GM12878 (cell line): ENCODE measurements around the gene DGCR8. TPM values are rescaled to one million over a fixed set of nuclear protein-coding genes. Genes with fewer than 3 reads are reported as not detected.

Source experiments
- ATAC-seq: fragments of 200-7000 bp; cut with Tn5 transposase; 3 replicates; pipeline ENCODE4 v1.9.1; 2020; ENCODE audit warnings: mild to moderate bottlenecking, moderate library complexity
- BruUV-seq: library from RNA; stranded (reverse); fragments of 400-500 nt; replicated peaks from 2 replicates; lab custom pipeline; 2021; lab: Mats Ljungman, UMichigan
- CTCF ChIA-PET: fragments of 300-600 bp; sonication (Branson Sonifier 250); formaldehyde crosslinking; extraction: SDS; loops from one replicate; lab custom pipeline; 2021; ENCODE audit warnings: inconsistent platforms; lab: Yijun Ruan, JAX
- POLR2A ChIA-PET: fragments of 350-600 bp; formaldehyde crosslinking; extraction: SDS; loops from one replicate; lab custom pipeline; 2021; ENCODE audit warnings: inconsistent platforms; lab: Charles Lee
- RAD21 ChIA-PET: fragments of 300-600 bp; sonication (Branson Sonifier 250); formaldehyde crosslinking; loops from one replicate; lab custom pipeline; 2023; ENCODE audit warnings: antibody characterized with exemption; ENCODE audit not compliant: unreplicated experiment; lab: Charles Lee
- SMC1A ChIA-PET: fragments of 300-600 bp; sonication (Branson Sonifier 250); formaldehyde crosslinking; loops from one replicate; lab custom pipeline; 2023; ENCODE audit not compliant: unreplicated experiment, uncharacterized antibody; lab: Charles Lee
- DNase-seq: peaks from one replicate; pipeline ENCODE4 v3.0.0-alpha.2; 2011; ENCODE audit warnings: low read depth, low spot score
- FAIRE-seq: peaks from 3 replicates; lab custom pipeline; 2011; peaks lifted over from hg19 to GRCh38; lab: Jason Lieb, UNC
- H2AFZ ChIP-seq: 2 replicates; pipeline ENCODE4 v1.6.0; 2011; ENCODE audit warnings: low read depth, low read length, control low read depth; ENCODE audit not compliant: control insufficient read depth
- H3K27ac ChIP-seq: 2 replicates; pipeline ENCODE4 v1.5.1; 2011; ENCODE audit warnings: control low read depth; ENCODE audit not compliant: control insufficient read depth, insufficient read depth
- H3K27me3 ChIP-seq, 2 experiments: replicated peaks in 1 of 2; 2 replicates each; pipeline versions ENCODE4 v1.6.0 to v1.6.1; 2011; ENCODE audit warnings: low read length in 1 of 2; ENCODE audit not compliant: control insufficient read depth in 2 of 2, insufficient read depth in 2 of 2
- H3K36me3 ChIP-seq, 2 experiments: 2 replicates each; pipeline ENCODE4 v1.5.1; 2011; ENCODE audit warnings: low read length in 1 of 2; ENCODE audit not compliant: control insufficient read depth in 2 of 2, insufficient read depth in 2 of 2
- H3K4me1 ChIP-seq: 2 replicates; pipeline ENCODE4 v1.6.1; 2011; ENCODE audit warnings: mild to moderate bottlenecking, low read length, moderate library complexity, mixed read lengths; ENCODE audit not compliant: control insufficient read depth, insufficient read depth
- H3K4me2 ChIP-seq: 2 replicates; pipeline ENCODE4 v1.6.0; 2011; ENCODE audit warnings: control low read depth; ENCODE audit not compliant: control insufficient read depth, insufficient read depth
- H3K4me3 ChIP-seq: fragments of 200-600 bp; sonication (generic); 2 replicates; pipeline ENCODE4 v1.5.1; 2016
- H3K79me2 ChIP-seq: 2 replicates; pipeline ENCODE4 v1.6.0; 2011; ENCODE audit warnings: low read length; ENCODE audit not compliant: control insufficient read depth, insufficient read depth
- H3K9ac ChIP-seq: 2 replicates; pipeline ENCODE4 v1.8.0; 2011; ENCODE audit warnings: low read length, control low read depth, mixed read lengths; ENCODE audit not compliant: control insufficient read depth, insufficient read depth
- H3K9me3 ChIP-seq: replicated peaks from 3 replicates; pipeline ENCODE4 v1.5.1; 2011; ENCODE audit warnings: mild to moderate bottlenecking, low read length; ENCODE audit not compliant: control insufficient read depth, insufficient read depth
- H4K20me1 ChIP-seq: 2 replicates; pipeline ENCODE4 v1.6.0; 2011; ENCODE audit not compliant: control insufficient read depth, insufficient read depth
- ASH2L ChIP-seq: fragments of 300-600, 200-600 bp; sonication (generic); IDR thresholded peaks from 2 replicates; pipeline ENCODE4 v1.6.1; 2017; ENCODE audit warnings: low read depth, mild to moderate bottlenecking, borderline replicate concordance
- CHD2 ChIP-seq: IDR thresholded peaks from 2 replicates; pipeline ENCODE4 v1.6.1; 2011; ENCODE audit warnings: low read depth, low read length, improper control_type of control experiment, borderline replicate concordance
- CREM ChIP-seq: IDR thresholded peaks from 2 replicates; pipeline ENCODE4 v1.6.1; 2014; ENCODE audit warnings: antibody characterized with exemption, low read depth
- GABPA ChIP-seq: IDR thresholded peaks from 2 replicates; pipeline ENCODE4 v1.6.1; 2014; ENCODE audit warnings: antibody characterized with exemption, low read depth, mild to moderate bottlenecking, inconsistent platforms
- HCFC1 ChIP-seq: fragments of 150-350 bp; IDR thresholded peaks from 2 replicates; pipeline ENCODE4 v1.6.1; 2014; ENCODE audit warnings: low read length
- IRF4 ChIP-seq: IDR thresholded peaks from 2 replicates; pipeline ENCODE4 v1.6.1; 2011; ENCODE audit warnings: low read depth, low read length
- IRF5 ChIP-seq: fragments of 450-650 bp; IDR thresholded peaks from 2 replicates; pipeline ENCODE4 v1.6.1; 2017; ENCODE audit warnings: borderline replicate concordance
- NKRF ChIP-seq: fragments of 450-650 bp; conservative IDR thresholded peaks from 2 replicates; pipeline ENCODE4 v1.6.1; 2017; ENCODE audit warnings: mild to moderate bottlenecking, moderate library complexity
- PAX5 ChIP-seq: IDR thresholded peaks from 2 replicates; pipeline ENCODE4 v1.6.1; 2011; ENCODE audit warnings: low read depth, low read length, borderline replicate concordance
- RB1 ChIP-seq: fragments of 450-650 bp; formaldehyde crosslinking; IDR thresholded peaks from 2 replicates; pipeline ENCODE4 v1.6.1; 2017; ENCODE audit warnings: mild to moderate bottlenecking, borderline replicate concordance
- RFX5 ChIP-seq: IDR thresholded peaks from 2 replicates; pipeline ENCODE4 v1.6.1; 2011; ENCODE audit warnings: low read depth, low read length, improper control_type of control experiment
- SKIL ChIP-seq: fragments of 450-650 bp; IDR thresholded peaks from 2 replicates; pipeline ENCODE4 v1.6.1; 2017; ENCODE audit warnings: mild to moderate bottlenecking, low read depth, inconsistent platforms; ENCODE audit not compliant: poor library complexity, severe bottlenecking
- SREBF1 ChIP-seq: IDR thresholded peaks from 2 replicates; pipeline ENCODE4 v1.6.1; 2012; ENCODE audit warnings: mild to moderate bottlenecking, low read length
- USF1 ChIP-seq: IDR thresholded peaks from 2 replicates; pipeline ENCODE4 v1.6.1; 2011; ENCODE audit warnings: borderline replicate concordance, low read depth, mild to moderate bottlenecking, moderate library complexity, mixed read lengths, low read length; ENCODE audit not compliant: insufficient read depth; ENCODE audit errors: extremely low read length
- YBX1 ChIP-seq: fragments of 450-650 bp; IDR thresholded peaks from 2 replicates; pipeline ENCODE4 v1.6.1; 2016; ENCODE audit warnings: antibody characterized with exemption
- WGBS: methylation state at CpG from one replicate; pipeline ENCODE4 v1.1.6; 2016; ENCODE audit warnings: low lambda C conversion rate; ENCODE audit not compliant: insufficient replicate concordance, insufficient coverage; ENCODE audit errors: missing lambda C conversion rate; 5-methylcytosine and 5-hydroxymethylcytosine counted together
- in situ Hi-C: fragments of 300-500 bp; cut with MboI; formaldehyde crosslinking; loops from 9 replicates; pipeline ENCODE4 v1.14.3; 2018; ENCODE audit warnings: mixed read lengths
- intact Hi-C: fragments of 100-400 bp; cut with micrococcal nuclease; formaldehyde crosslinking; loops from one replicate; pipeline ENCODE4 v1.14.2; 2022; ENCODE audit not compliant: unreplicated experiment
- polyA plus RNA-seq, 11 experiments: library from polyadenylated mRNA; depleted of rRNA in 4 of 11; unstranded in 6 of 11; stranded (reverse) in 5 of 11; fragments of >200 nt; fragmentation: Nextera tagmentation in 4 of 11; fragmentation: Illumina TruSeq in 1 of 11; extraction: Ambion mirVana in 4 of 11; extraction: Trizol in 1 of 11; gene quantifications; 1 replicate in 1 of 11; 2 replicates in 10 of 11; pipeline versions ENCODE4 v1.2.1 to v1.2.3, GENCODE V29; 2011 to 2016; ENCODE audit warnings: inconsistent platforms in 2 of 11, missing spikeins in 2 of 11, low read depth in 1 of 11
- total RNA-seq, 4 experiments: library from RNA; depleted of rRNA in 3 of 4; stranded (reverse); fragments of >200 nt in 3 of 4; fragmentation: Illumina TruSeq in 1 of 4; extraction: Trizol in 1 of 4; gene quantifications; 2 replicates each; pipeline versions ENCODE4 v1.2.1 to v1.2.3, GENCODE V29; 2013 to 2021
- TF ChIP-seq, protein P1 (sequence below): IDR thresholded peaks from 2 replicates; pipeline ENCODE4 v1.6.1; 2011; ENCODE audit warnings: borderline replicate concordance, low read depth, mild to moderate bottlenecking, moderate library complexity, low read length; ENCODE audit not compliant: insufficient read depth, poor library complexity, severe bottlenecking

DGCR8 gene
- total and polyA plus RNA-seq, 10 of the 15 experiments (the other 5 are each of a cell fraction or from before 2014, with no cell fraction given): 1.2 to 35.1 (median 17.2) TPM

GRCh38 chr22:20035375-20036083, 44.5 kb upstream of the DGCR8 start:
- in situ Hi-C loops: no loop called here
- peak overlapping the region; percentile 5 for H3K4me2 ChIP-seq
- no TSS peak for BruUV-seq
- H3K27me3 ChIP-seq: no peaks in the 10 kb centered on the region
- peaks cover 0 to 3% of the 10 kb centered on the region in 2 experiments; a peak in 2 of 4 replicates for H3K36me3 ChIP-seq
- WGBS: 49% methylated on average over 16 of the region's 16 CpGs
- ATAC-seq: no peak
- no peak overlapping the region for H3K4me3 ChIP-seq
- ChIA-PET POLR2A (no interaction called here), CTCF (interaction anchor here (1.5 kb wide), 1 partner anchor 421 kb away, joined by 3 read pairs; no protein-coding TSS in a partner anchor), RAD21 (no interaction called here), SMC1A (interaction anchor here (0.7 kb wide), 1 partner anchor 524 kb away, joined by 3 read pairs; no protein-coding TSS in a partner anchor)
- H3K9me3 ChIP-seq: peaks cover 6% of the 10 kb centered on the region; the same call in 2 of the 3 replicates
- intact Hi-C loops: no loop called here
- no peak for FAIRE-seq
- H3K79me2 ChIP-seq: no peaks in the 10 kb centered on the region
- H4K20me1 ChIP-seq: no peaks in the 10 kb centered on the region
- H2AFZ ChIP-seq: no peak overlapping the region
- H3K9ac ChIP-seq: no peak overlapping the region
- no peak for TF ChIP-seq RB1
- no peak for TF ChIP-seq PAX5
- no peak for TF ChIP-seq SREBF1
- TF ChIP-seq IRF4: no peak
- no peak for TF ChIP-seq YBX1
- no peak for TF ChIP-seq CREM
- no peak for TF ChIP-seq ASH2L
- no peak for TF ChIP-seq HCFC1
- no peak for TF ChIP-seq IRF5
- TF ChIP-seq NKRF: no peak
- TF ChIP-seq, protein P1, sequence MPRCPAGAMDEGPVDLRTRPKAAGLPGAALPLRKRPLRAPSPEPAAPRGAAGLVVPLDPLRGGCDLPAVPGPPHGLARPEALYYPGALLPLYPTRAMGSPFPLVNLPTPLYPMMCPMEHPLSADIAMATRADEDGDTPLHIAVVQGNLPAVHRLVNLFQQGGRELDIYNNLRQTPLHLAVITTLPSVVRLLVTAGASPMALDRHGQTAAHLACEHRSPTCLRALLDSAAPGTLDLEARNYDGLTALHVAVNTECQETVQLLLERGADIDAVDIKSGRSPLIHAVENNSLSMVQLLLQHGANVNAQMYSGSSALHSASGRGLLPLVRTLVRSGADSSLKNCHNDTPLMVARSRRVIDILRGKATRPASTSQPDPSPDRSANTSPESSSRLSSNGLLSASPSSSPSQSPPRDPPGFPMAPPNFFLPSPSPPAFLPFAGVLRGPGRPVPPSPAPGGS: no peak
- no peak for TF ChIP-seq RFX5
- no peak for TF ChIP-seq GABPA
- no peak for TF ChIP-seq CHD2
- no peak for TF ChIP-seq USF1
- no peak for TF ChIP-seq SKIL
- DNase-seq: no peak
- H3K4me1 ChIP-seq: peaks cover 45% of the 10 kb centered on the region
- no peak overlapping the region for H3K27ac ChIP-seq
